ENCODE results near the gene AFF1.

- TF ChIP-seq CTCF (conservative IDR thresholded peaks at IDR 0.05) (no peak), EZH2 (IDR thresholded peaks at IDR 0.05; ENCODE audit: low read depth) (no peak)
Observed at GRCh38 chr4:87081826-87082225, 147.0 kb downstream of the AFF1 start.
